ENCODE data around the gene ZNF775.
A peak's percentile ranks its signal among the peaks of the same experiment; 100 is the strongest.

ZNF775 gene

GRCh38 chr7:150410131-150410530, 31.0 kb downstream of the ZNF775 start:
- Histone ChIP-seq H4K20me1 (ENCODE audit: insufficient read depth, low read length) (no peaks in the 10 kb centered on the region; the same call in 1 of the 2 replicates), H3K27me3 (ENCODE audit: insufficient read depth, low read length, poor library complexity) (no peaks in the 10 kb centered on the region), H3K9me3 (ENCODE audit: insufficient read depth, low read length, severe bottlenecking) (no peaks in the 10 kb centered on the region), H2AFZ (ENCODE audit: low read depth, low read length) (no peak overlapping the region), H3K36me3 (ENCODE audit: insufficient read depth, low read length) (peaks cover 53% of the 10 kb centered on the region), H3K27ac (ENCODE audit: low read length) (peak overlapping the region; percentile 33), H3K4me3 (ENCODE audit: low read depth in 1 of 2, low read length in 2 of 2) (no peak overlapping the region), H3K4me2 (ENCODE audit: insufficient read depth, low read length) (no peak overlapping the region), H3K9ac (ENCODE audit: low read depth, low read length) (no peak overlapping the region), H3K4me1 (ENCODE audit: insufficient read depth, low read length) (peaks cover 38% of the 10 kb centered on the region), H3K79me2 (ENCODE audit: insufficient read depth, low read length) (peaks cover 50% of the 10 kb centered on the region)
- no peak for TF ChIP-seq EZH2 (IDR thresholded peaks at IDR 0.05; ENCODE audit: borderline replicate concordance, low read depth, low read length, severe bottlenecking)
- no peak for TF ChIP-seq CTCF (IDR thresholded peaks at IDR 0.05; ENCODE audit: borderline replicate concordance, extremely low read depth, low read length, poor library complexity, severe bottlenecking)
- DNase-seq (no peak), ATAC-seq (ENCODE audit: insufficient read depth, low read depth) (no peak)

- no peak for ATAC-seq (ENCODE audit: insufficient read depth, low read depth)
- no peak overlapping the region for H2AFZ ChIP-seq (ENCODE audit: low read depth, low read length)
- TF ChIP-seq CTCF (IDR thresholded peaks at IDR 0.05; ENCODE audit: borderline replicate concordance, extremely low read depth, low read length, poor library complexity, severe bottlenecking) (no peak), EZH2 (IDR thresholded peaks at IDR 0.05; ENCODE audit: borderline replicate concordance, low read depth, low read length, severe bottlenecking) (no peak)
- no peaks in the 10 kb centered on the region for H3K27me3 ChIP-seq (ENCODE audit: insufficient read depth, low read length, poor library complexity)
- H3K4me2 ChIP-seq (ENCODE audit: insufficient read depth, low read length), result no peak overlapping the region
- no peak overlapping the region; the same call in 1 of the 2 replicates for H3K27ac ChIP-seq (ENCODE audit: low read length)
- H3K4me1 ChIP-seq (ENCODE audit: insufficient read depth, low read length), result peaks cover 37% of the 10 kb centered on the region
- H3K79me2 ChIP-seq (ENCODE audit: insufficient read depth, low read length), result peaks cover 43% of the 10 kb centered on the region
- H3K4me3 ChIP-seq (ENCODE audit: low read depth in 1 of 2, low read length in 2 of 2), result no peak overlapping the region
- peaks cover 53% of the 10 kb centered on the region for H3K36me3 ChIP-seq (ENCODE audit: insufficient read depth, low read length)
- no peak for DNase-seq
- H3K9ac ChIP-seq (ENCODE audit: low read depth, low read length), result no peak overlapping the region
- no peaks in the 10 kb centered on the region; the same call in 1 of the 2 replicates for H4K20me1 ChIP-seq (ENCODE audit: insufficient read depth, low read length)
- H3K9me3 ChIP-seq (ENCODE audit: insufficient read depth, low read length, severe bottlenecking), result no peaks in the 10 kb centered on the region
Observed at GRCh38 chr7:150410680-150411346, 31.7 kb downstream of the ZNF775 start.

DNA sequence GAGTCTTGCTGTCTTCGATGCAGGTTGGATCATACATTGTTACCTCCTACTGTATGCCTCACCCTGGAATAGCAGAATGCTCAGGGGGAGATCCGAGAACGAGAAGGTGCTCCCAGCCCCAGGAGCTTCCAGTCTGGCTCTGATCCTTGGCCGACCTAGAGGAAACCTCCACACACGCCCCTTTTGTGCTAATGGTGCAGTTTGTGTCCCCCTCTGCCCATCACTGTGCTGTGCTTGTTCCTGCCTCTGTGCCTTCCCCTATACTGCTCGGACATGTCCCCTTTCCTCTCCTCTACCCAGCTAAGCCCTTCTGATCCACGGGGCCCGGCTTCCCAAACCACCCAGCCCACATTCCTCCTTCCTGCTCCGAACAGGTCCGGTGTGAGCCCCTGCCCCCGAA, 32.5 kb downstream of the ZNF775 start:
- TF ChIP-seq EZH2 (IDR thresholded peaks at IDR 0.05; ENCODE audit: borderline replicate concordance, low read depth, low read length, severe bottlenecking), result no peak
- TF ChIP-seq CTCF (IDR thresholded peaks at IDR 0.05; ENCODE audit: borderline replicate concordance, extremely low read depth, low read length, poor library complexity, severe bottlenecking), result no peak
- H3K4me2 ChIP-seq (ENCODE audit: insufficient read depth, low read length), result no peak overlapping the region
- H3K36me3 ChIP-seq (ENCODE audit: insufficient read depth, low read length), result peaks cover 53% of the 10 kb centered on the region

More for the DNA sequence above, 32.5 kb downstream of the ZNF775 start:
- Histone ChIP-seq H3K4me1 (ENCODE audit: insufficient read depth, low read length) (peaks cover 29% of the 10 kb centered on the region), H3K27me3 (ENCODE audit: insufficient read depth, low read length, poor library complexity) (no peaks in the 10 kb centered on the region), H3K27ac (ENCODE audit: low read length) (peak overlapping the region; percentile 11; the same call in 1 of the 2 replicates), H2AFZ (ENCODE audit: low read depth, low read length) (no peak overlapping the region), H3K9ac (ENCODE audit: low read depth, low read length) (no peak overlapping the region), H3K79me2 (ENCODE audit: insufficient read depth, low read length) (peaks cover 35% of the 10 kb centered on the region), H4K20me1 (ENCODE audit: insufficient read depth, low read length) (no peaks in the 10 kb centered on the region; the same call in 1 of the 2 replicates), H3K4me3 (ENCODE audit: low read depth in 1 of 2, low read length in 2 of 2) (no peak overlapping the region), H3K9me3 (ENCODE audit: insufficient read depth, low read length, severe bottlenecking) (no peaks in the 10 kb centered on the region)
- DNase-seq, result no peak
- no peak for ATAC-seq (ENCODE audit: insufficient read depth, low read depth)

All from DND-41 (cell line).